GM12891 (cell line): ENCODE measurements around the gene KLHL3.

Experiments used
- POLR2A ChIP-seq: IDR thresholded peaks from 2 replicates; pipeline ENCODE4 v1.6.1; 2011; ENCODE audit warnings: low read depth, low read length, control low read depth
- POLR2AphosphoS5 ChIP-seq: IDR thresholded peaks from 2 replicates; pipeline ENCODE4 v1.6.1; 2011; ENCODE audit warnings: low read depth, low read length, control low read depth
- SPI1 ChIP-seq: IDR thresholded peaks from 2 replicates; pipeline ENCODE4 v1.6.1; 2011; ENCODE audit warnings: low read depth, low read length, control low read depth

- TF ChIP-seq POLR2AphosphoS5 (no peak), POLR2A (no peak), SPI1 (no peak)
These were observed 30.8 kb downstream of the KLHL3 start for GRCh38 chr5:137705106-137705505.
